Loucy (cell line): Measurements from ENCODE around the gene LRRC53.

ENCODE experiments used
- H2AFZ ChIP-seq: fragments of 200-600 bp; sonication (generic); 2 replicates; pipeline ENCODE4 v1.6.0; 2016; ENCODE audit warnings: antibody characterized with exemption, mild to moderate bottlenecking, low read length, moderate library complexity
- H3F3A ChIP-seq: fragments of 200-600 bp; 2 replicates; pipeline ENCODE4 v1.6.0; 2016; ENCODE audit warnings: antibody characterized with exemption, low read depth, mild to moderate bottlenecking
- H3K27me3 ChIP-seq: fragments of 200-600 bp; sonication (generic); 2 replicates; pipeline ENCODE4 v1.6.1; 2014; ENCODE audit warnings: low read length, mild to moderate bottlenecking; ENCODE audit not compliant: insufficient read depth, poor library complexity, severe bottlenecking
- H3K36me3 ChIP-seq: fragments of 200-600 bp; sonication (generic); 2 replicates; pipeline ENCODE4 v1.6.1; 2016; ENCODE audit warnings: low read length; ENCODE audit not compliant: insufficient read depth
- H3K4me1 ChIP-seq: fragments of 200-600 bp; sonication (generic); 2 replicates; pipeline ENCODE4 v1.5.1; 2014; ENCODE audit warnings: low read length, mild to moderate bottlenecking; ENCODE audit not compliant: insufficient read depth, poor library complexity, severe bottlenecking
- H3K4me2 ChIP-seq: fragments of 200-600 bp; sonication (generic); 2 replicates; pipeline ENCODE4 v1.6.0; 2014; ENCODE audit warnings: antibody characterized with exemption, low read length, low read depth, mild to moderate bottlenecking; ENCODE audit not compliant: poor library complexity, severe bottlenecking
- H3K4me3 ChIP-seq: fragments of 200-600 bp; sonication (generic); 2 replicates; pipeline ENCODE4 v1.5.1; 2014; ENCODE audit warnings: low read length, mild to moderate bottlenecking, mixed read lengths; ENCODE audit not compliant: poor library complexity, severe bottlenecking
- H3K79me2 ChIP-seq: fragments of 200-600 bp; sonication (generic); 2 replicates; pipeline ENCODE4 v1.6.1; 2014; ENCODE audit warnings: low read length; ENCODE audit not compliant: insufficient read depth
- H3K9ac ChIP-seq: fragments of 200-600 bp; sonication (generic); 2 replicates; pipeline ENCODE4 v1.6.0; 2014; ENCODE audit warnings: mild to moderate bottlenecking, low read depth, low read length, moderate library complexity; ENCODE audit not compliant: poor library complexity, severe bottlenecking
- H3K9me2 ChIP-seq: fragments of 200-600 bp; sonication (generic); replicated peaks from 2 replicates; pipeline ENCODE4 v1.6.1; 2016; ENCODE audit warnings: low read depth, low read length, mixed read lengths
- H3K9me3 ChIP-seq: fragments of 200-600 bp; sonication (generic); 2 replicates; pipeline ENCODE4 v1.6.1; 2014; ENCODE audit warnings: mild to moderate bottlenecking, antibody characterized with exemption, low read length, low read depth; ENCODE audit not compliant: insufficient read depth
- H4K20me1 ChIP-seq: fragments of 200-600 bp; sonication (generic); 2 replicates; pipeline ENCODE4 v1.6.0; 2014; ENCODE audit warnings: antibody characterized with exemption, low read length, mild to moderate bottlenecking; ENCODE audit not compliant: insufficient read depth, poor library complexity, severe bottlenecking
- CTCF ChIP-seq: fragments of 200-600 bp; sonication (generic); conservative IDR thresholded peaks from 2 replicates; pipeline ENCODE4 v1.5.1; 2014; ENCODE audit warnings: mild to moderate bottlenecking, antibody characterized with exemption, low read length
- EZH2phosphoT487 ChIP-seq: fragments of 200-600 bp; IDR thresholded peaks from 2 replicates; pipeline ENCODE4 v1.6.1; 2018; ENCODE audit warnings: antibody characterized with exemption, mild to moderate bottlenecking, moderate library complexity, borderline replicate concordance

Gene LRRC53

DNA sequence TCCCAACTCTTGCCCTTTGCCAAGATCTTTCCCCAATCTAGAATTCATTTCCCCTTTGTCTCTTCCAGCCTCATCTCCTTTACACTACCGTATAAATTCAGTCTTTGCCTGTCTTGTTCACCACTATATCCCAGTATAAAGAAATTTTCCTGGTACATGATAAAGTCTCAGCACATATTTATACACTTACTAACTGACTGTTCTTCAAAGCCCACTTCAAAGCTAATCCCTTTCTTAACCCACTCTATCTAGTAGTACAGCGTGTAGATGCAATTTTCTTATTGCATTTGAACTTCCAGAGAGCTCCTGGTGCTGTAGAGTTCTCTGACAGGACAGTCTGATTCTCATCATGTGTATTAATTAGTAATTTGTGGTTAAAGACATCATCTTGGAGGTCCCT lies 78.1 kb downstream of the LRRC53 start:
- H3K9me3 ChIP-seq: no peaks in the 10 kb centered on the region
- H2AFZ ChIP-seq: no peak overlapping the region
- TF ChIP-seq CTCF: no peak
- no peak for TF ChIP-seq EZH2phosphoT487
- no peaks in the 10 kb centered on the region for H3K36me3 ChIP-seq
- H3K9ac ChIP-seq: no peak overlapping the region
- no peaks in the 10 kb centered on the region for H3K4me1 ChIP-seq
- H3K4me2 ChIP-seq: no peak overlapping the region
- H3K9me2 ChIP-seq: no peaks in the 10 kb centered on the region
- H3F3A ChIP-seq: no peaks in the 10 kb centered on the region
- no peaks in the 10 kb centered on the region for H3K27me3 ChIP-seq
- H4K20me1 ChIP-seq: no peaks in the 10 kb centered on the region
- no peak overlapping the region for H3K4me3 ChIP-seq
- no peaks in the 10 kb centered on the region for H3K79me2 ChIP-seq

DNA sequence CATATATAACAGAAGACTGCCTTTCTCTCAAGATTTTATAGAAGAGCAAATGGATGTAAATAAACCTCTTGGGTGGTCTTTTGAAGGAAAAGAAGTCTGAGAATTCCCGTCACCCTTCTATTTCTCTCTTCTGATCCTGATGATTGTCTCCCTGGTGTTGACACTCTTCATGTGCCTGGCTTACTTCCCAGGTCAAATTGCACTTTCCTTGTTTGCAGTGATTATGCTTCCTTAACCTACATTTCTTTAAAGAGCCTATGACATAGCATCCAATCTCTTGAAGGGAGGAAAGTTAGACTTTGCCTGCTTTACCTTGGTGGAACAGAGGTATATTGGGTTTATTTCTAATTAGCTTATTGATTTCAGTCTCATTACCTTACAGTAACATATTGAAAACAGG lies 80.1 kb downstream of the LRRC53 start:
- Histone ChIP-seq H3K27me3 (no peaks in the 10 kb centered on the region), H3K79me2 (no peaks in the 10 kb centered on the region), H3K4me3 (no peak overlapping the region), H3K36me3 (no peaks in the 10 kb centered on the region), H4K20me1 (no peaks in the 10 kb centered on the region), H2AFZ (no peak overlapping the region), H3F3A (no peaks in the 10 kb centered on the region), H3K4me2 (no peak overlapping the region), H3K4me1 (no peaks in the 10 kb centered on the region), H3K9me2 (no peaks in the 10 kb centered on the region), H3K9ac (no peak overlapping the region), H3K9me3 (no peaks in the 10 kb centered on the region)
- TF ChIP-seq EZH2phosphoT487: no peak
- no peak for TF ChIP-seq CTCF

DNA sequence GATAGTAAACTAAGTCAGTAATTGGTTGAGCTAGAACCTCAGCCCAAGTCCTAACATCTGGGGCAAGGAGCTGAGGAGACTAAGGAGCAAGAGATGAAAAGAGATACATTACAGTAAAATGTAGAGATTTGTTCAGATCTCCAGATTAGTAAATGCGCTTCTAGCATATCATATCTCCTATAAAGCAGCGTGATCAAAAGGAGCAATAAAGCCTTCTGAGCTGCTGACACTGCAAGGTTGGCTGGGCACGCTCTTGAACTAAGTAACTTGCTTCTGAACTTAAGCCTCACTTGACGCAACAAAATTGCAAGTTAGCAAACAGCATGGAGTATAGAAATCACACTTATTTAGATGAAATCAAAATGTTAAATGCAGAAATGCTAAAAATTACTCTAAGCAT lies 80.9 kb downstream of the LRRC53 start:
- H3K79me2 ChIP-seq: no peaks in the 10 kb centered on the region
- H3K9ac ChIP-seq: no peak overlapping the region
- no peaks in the 10 kb centered on the region for H3K4me1 ChIP-seq
- no peaks in the 10 kb centered on the region for H3K9me2 ChIP-seq
- TF ChIP-seq CTCF (no peak), EZH2phosphoT487 (no peak)
- no peaks in the 10 kb centered on the region for H3K27me3 ChIP-seq
- no peak overlapping the region for H3K4me3 ChIP-seq
- no peak overlapping the region for H2AFZ ChIP-seq
- no peaks in the 10 kb centered on the region for H3F3A ChIP-seq
- no peaks in the 10 kb centered on the region for H4K20me1 ChIP-seq
- H3K9me3 ChIP-seq: no peaks in the 10 kb centered on the region
- no peaks in the 10 kb centered on the region for H3K36me3 ChIP-seq
- no peak overlapping the region for H3K4me2 ChIP-seq
